ENCODE measurements around the gene ZAR1L.

The ZAR1L gene

DNA sequence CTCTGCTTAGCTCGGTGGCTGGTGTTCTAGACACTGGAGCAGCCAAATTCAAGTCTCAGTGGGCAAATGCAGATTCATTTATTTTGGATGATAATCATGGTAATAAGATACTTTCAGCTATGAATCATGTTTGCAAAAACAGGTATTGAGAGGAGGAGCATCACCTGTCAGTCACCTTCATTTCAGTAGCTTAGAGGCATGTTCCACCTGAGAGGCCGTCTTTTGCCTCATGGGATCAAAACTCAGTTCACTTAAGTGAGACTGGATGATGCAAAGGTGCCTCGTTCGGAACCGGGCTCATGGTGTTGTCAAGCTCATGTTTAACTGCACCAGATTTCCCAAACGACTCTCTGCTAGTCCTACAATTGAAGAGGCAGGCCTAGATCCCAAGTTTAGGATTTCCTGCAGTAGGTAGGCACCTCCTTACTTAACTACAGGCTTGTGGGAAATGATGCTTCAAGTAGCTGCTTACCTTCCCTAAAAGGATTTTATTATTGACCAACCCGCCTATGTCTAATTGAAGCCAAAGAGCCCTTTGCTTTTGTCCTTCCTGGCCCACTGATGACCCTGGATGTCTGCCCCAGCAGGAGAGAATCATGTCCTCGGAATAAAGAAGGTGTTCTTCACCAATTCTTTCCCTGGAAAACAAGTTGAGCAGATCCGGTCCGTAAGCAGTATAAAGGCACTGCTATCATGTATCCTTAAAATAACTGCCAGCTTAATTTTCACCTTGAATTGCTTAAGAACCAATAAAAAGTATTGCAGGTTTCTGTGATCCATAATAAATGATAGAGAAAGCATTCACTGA, 60.0 kb downstream of the ZAR1L start:
- no peak for DNase-seq (ENCODE audit: low spot score)

DNA sequence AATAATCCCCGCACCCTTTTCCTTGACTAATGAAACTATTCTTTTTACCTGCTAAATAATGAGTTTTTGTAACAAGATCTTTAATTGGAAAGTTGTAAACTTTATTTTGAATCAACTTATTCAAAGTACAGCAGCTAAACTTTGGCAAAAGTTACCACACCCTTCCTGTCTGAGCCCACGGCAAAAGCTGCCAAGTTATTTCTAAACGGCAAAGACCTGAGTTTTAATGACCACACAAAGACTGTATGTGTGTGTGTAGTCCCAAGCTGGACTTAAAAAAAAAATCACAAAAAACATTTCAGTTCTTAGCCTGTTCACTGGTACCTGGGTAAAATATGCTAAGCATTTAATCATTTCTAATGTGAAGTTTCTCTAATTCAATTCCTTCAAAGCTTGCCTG, 60.7 kb downstream of the ZAR1L start:
- no peak for DNase-seq (ENCODE audit: low spot score)

DNA sequence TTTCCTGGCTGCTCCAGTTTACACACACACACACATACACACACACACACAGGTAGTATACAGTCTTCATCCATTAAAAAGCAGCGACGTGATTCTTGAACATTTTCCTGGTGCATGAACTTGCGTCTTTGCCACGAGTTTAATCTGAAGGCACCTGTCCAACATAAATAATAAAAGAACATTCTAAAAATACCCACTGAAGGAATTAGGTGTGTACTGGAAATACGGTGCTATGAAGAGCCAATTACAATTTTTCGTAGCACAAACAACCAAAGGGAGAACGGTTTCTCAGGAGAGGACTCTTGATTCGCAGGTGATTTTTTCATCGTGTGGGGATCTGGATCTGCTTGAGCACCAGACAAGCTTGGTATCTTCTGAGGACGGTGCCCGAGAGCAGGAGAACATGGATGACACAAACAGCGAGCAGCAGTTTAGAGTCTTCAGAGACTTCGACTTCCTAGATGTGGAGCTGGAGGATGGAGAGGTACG, 61.2 kb downstream of the ZAR1L start:
- DNase-seq (ENCODE audit: low spot score) = no peak

Data from putamen (tissue), 1 donor.